Right lobe of liver (tissue), 6 donors: Measurements from ENCODE around the gene DAO. TPM values are rescaled to one million over a fixed set of nuclear protein-coding genes. Genes with fewer than 3 reads are reported as not detected.

Experiments
- ATAC-seq, 4 donors: fragments of 200-7000 bp; cut with Tn5 transposase; one replicate each; pipeline ENCODE4 v1.9.1; 2020; ENCODE audit warnings: mild to moderate bottlenecking in 4 of 4, moderate library complexity in 4 of 4
- DNase-seq, 3 donors: peaks; one replicate each; pipeline ENCODE4 v3.0.0-alpha.2; 2020
- H3K27ac ChIP-seq, 3 donors: fragments of 200-600 bp; one replicate each; pipeline ENCODE4 v1.8.0; 2022
- H3K27me3 ChIP-seq, 2 donors: fragments of 200-600 bp; one replicate each; pipeline ENCODE4 v1.8.0; 2022
- H3K36me3 ChIP-seq, 4 donors: fragments of 200-600 bp; sonication (generic) in 1 of 4; one replicate each; pipeline versions ENCODE4 v1.5.1 to v1.8.0; 2017 to 2022; ENCODE audit warnings: control low read depth in 1 of 4
- H3K4me1 ChIP-seq, 4 donors: fragments of 200-600 bp; sonication (generic) in 1 of 4; one replicate each; pipeline versions ENCODE4 v1.5.1 to v1.8.0; 2017 to 2022; ENCODE audit warnings: control low read depth in 1 of 4
- H3K4me3 ChIP-seq, 3 donors: fragments of 200-600 bp; one replicate each; pipeline ENCODE4 v1.8.0; 2022
- H3K9me3 ChIP-seq, 4 donors: fragments of 200-600 bp; sonication (generic) in 1 of 4; one replicate each; pipeline versions ENCODE4 v1.5.1 to v1.8.0; 2017 to 2022; ENCODE audit warnings: control low read depth in 1 of 4
- POLR2A ChIP-seq: fragments of 450-650 bp; IDR thresholded peaks from one replicate; pipeline ENCODE4 v1.6.1; 2017; ENCODE audit warnings: antibody characterized with exemption, mild to moderate bottlenecking
- WGBS: methylation state at CpG from one replicate; pipeline ENCODE4 v1.1.6; 2018; ENCODE audit warnings: low coverage, low lambda C conversion rate; ENCODE audit not compliant: insufficient coverage; ENCODE audit errors: missing lambda C conversion rate; 5-methylcytosine and 5-hydroxymethylcytosine counted together
- intact Hi-C, 2 donors: fragments of 100-400 bp; cut with DNase I; formaldehyde crosslinking; loops; one replicate each; pipeline versions ENCODE4 v1.11.2 to v1.14.1; 2022
- total RNA-seq, 6 experiments: library from RNA; depleted of rRNA in 2 of 6; stranded (reverse); fragments of >200 nt in 2 of 6; fragmentation: NEBNext Ultra II Directional in 3 of 6; extraction: Animal tissue kit (Norgen Biotek cat#: 25700) in 3 of 6; gene quantifications; one replicate each; pipeline versions ENCODE4 v1.1.0 to v1.2.4, GENCODE V29; 2016 to 2023
- TF ChIP-seq, protein P1 (sequence below), 4 donors: fragments of 200-600 bp in 3 of 4; fragments of 450-650 bp in 1 of 4; IDR thresholded peaks; one replicate each; pipeline versions ENCODE4 v1.5.1 to v1.8.0; 2016 to 2022; ENCODE audit warnings: antibody characterized with exemption in 4 of 4, mild to moderate bottlenecking in 2 of 4
- donor health status: DM: no; HTN: yes; CAD: no.
- donor health status: DM: no; HTN: no; CAD: no.
- donor health status: DM: no; HTN: no; CAD: no.
- donor health status: DM: no; HTN: yes; CAD: no.
- donor health status: DM: no; HTN: yes; CAD: no.

DAO gene
- total RNA-seq, 6 experiments from 2014 or later = 26.7 to 70.2 (median 45.0) TPM

DNA sequence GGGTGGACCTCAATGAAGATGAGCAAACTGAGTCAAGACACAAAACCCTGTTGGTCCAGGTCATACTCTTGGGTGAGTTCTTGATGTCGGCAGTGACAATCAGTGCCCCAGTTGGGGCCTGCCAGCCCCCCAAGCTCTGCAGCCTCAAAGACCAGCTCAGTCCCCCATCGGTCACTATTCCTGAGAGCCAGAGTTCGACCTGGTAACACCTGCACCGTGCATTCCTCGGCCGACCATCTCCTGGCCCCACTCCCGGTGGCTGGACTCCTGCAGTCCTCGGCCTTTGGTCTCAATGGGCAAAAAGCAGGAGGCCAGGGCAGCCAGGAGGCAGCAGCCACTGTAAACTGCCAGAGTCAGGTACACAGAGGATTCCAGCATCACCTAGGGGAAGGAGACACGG lies 32.5 kb downstream of the DAO start:
- H3K4me3 ChIP-seq = no peak overlapping the region
- H3K36me3 ChIP-seq = no peaks in the 10 kb centered on the region
- 80% methylated on average over 4 of the region's 9 CpGs for WGBS
- DNase-seq (no peak), ATAC-seq (no peak)
- TF ChIP-seq POLR2A = no peak
- TF ChIP-seq, protein P1, sequence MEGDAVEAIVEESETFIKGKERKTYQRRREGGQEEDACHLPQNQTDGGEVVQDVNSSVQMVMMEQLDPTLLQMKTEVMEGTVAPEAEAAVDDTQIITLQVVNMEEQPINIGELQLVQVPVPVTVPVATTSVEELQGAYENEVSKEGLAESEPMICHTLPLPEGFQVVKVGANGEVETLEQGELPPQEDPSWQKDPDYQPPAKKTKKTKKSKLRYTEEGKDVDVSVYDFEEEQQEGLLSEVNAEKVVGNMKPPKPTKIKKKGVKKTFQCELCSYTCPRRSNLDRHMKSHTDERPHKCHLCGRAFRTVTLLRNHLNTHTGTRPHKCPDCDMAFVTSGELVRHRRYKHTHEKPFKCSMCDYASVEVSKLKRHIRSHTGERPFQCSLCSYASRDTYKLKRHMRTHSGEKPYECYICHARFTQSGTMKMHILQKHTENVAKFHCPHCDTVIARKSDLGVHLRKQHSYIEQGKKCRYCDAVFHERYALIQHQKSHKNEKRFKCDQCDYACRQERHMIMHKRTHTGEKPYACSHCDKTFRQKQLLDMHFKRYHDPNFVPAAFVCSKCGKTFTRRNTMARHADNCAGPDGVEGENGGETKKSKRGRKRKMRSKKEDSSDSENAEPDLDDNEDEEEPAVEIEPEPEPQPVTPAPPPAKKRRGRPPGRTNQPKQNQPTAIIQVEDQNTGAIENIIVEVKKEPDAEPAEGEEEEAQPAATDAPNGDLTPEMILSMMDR (IDR thresholded peaks at IDR 0.05) = no peak
- intact Hi-C loops = no loop called here
- no peaks in the 10 kb centered on the region for H3K27me3 ChIP-seq
- H3K4me1 ChIP-seq = no peaks in the 10 kb centered on the region
- no peaks in the 10 kb centered on the region for H3K9me3 ChIP-seq
- no peak overlapping the region for H3K27ac ChIP-seq

DNA sequence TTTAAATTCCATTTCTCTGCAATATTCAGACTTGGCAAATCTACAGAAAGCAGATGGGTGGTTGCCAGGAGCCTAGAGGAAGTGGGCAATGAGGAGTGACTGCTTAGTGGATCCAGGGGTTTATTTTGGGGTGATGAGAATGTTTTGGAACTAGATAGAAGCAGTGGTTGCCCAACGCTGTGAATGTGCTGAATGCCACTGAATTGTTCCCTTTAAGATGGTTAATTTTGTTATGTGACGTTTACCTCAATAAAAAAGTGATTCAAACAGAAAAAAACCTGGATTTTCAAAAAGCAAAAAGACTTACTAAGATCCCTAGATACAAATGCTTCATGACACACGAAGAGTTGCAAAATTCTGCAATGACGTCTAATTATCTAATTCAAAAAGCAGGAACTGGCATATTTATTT lies 34.2 kb downstream of the DAO start:
- intact Hi-C loops = no loop called here
- TF ChIP-seq, protein P1 (IDR thresholded peaks at IDR 0.05) = no peak
- no peak for TF ChIP-seq POLR2A
- no peaks in the 10 kb centered on the region for H3K27me3 ChIP-seq
- no peaks in the 10 kb centered on the region for H3K4me1 ChIP-seq
- DNase-seq = no peak
- H3K36me3 ChIP-seq = no peaks in the 10 kb centered on the region
- no peak overlapping the region for H3K4me3 ChIP-seq
- ATAC-seq = peak in 2 of 4 donors; percentile 43 to 45
- no peak overlapping the region for H3K27ac ChIP-seq
- H3K9me3 ChIP-seq = no peaks in the 10 kb centered on the region
- 26% methylated on average over 4 of the region's 4 CpGs for WGBS

DNA sequence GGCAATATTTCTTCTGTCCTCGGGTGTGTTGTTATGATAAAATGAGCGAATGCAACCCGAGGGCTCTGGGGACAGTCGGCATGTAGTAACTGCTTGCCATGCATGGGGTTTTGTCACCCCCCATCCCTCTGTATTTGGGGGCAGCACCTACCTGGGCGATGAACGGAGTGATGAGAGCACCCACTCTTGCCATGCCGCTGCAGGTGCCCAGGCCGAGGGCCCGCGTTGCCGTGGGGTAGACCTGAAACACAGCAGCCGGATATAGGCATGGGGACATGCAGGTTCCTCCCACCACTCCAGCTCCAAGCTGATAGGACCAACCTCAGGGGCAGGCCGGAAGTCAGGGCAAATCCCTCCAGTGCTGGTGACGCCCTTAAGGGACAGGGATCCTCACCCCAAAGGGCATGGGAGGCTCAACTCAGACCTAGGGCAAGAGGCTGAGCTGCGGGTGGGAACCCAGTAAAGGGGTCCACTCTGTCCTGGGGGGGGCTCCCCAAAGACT lies 35.8 kb downstream of the DAO start:
- intact Hi-C loops = no loop called here
- ATAC-seq = no peak
- no peak for TF ChIP-seq POLR2A
- TF ChIP-seq, protein P1 (IDR thresholded peaks at IDR 0.05) = no peak

DNA sequence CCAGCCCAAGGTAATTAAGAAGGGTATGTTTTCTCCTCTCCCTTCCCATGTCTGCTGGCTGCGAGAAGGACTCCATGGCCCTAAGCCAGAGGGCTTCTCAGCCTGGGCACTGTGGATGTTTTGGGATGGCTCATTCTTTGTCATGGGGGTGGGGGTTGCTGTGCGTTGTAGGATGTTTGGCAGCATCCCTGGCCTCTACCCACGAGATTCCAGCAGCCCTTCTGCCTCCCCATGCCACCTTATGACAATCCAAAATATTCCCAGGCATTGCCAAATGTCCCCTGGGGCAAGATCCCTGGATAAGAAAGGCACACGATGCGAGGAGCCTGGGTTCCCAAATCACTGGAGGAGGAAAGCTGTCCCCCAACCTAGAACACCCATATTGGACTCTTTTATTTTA lies 36.4 kb downstream of the DAO start:
- WGBS = 53% methylated on average over 3 of the region's 5 CpGs
- Histone ChIP-seq H3K36me3 (no peaks in the 10 kb centered on the region), H3K27ac (no peak overlapping the region), H3K9me3 (no peaks in the 10 kb centered on the region), H3K4me3 (no peak overlapping the region), H3K4me1 (no peaks in the 10 kb centered on the region), H3K27me3 (no peaks in the 10 kb centered on the region)
- no peak for TF ChIP-seq POLR2A
- TF ChIP-seq, protein P1 (IDR thresholded peaks at IDR 0.05) = no peak
- intact Hi-C loops = no loop called here
- DNase-seq (no peak), ATAC-seq (no peak)

More for the DNA sequence above, 35.8 kb downstream of the DAO start:
- no peaks in the 10 kb centered on the region for H3K27me3 ChIP-seq
- no peak overlapping the region for H3K27ac ChIP-seq
- no peaks in the 10 kb centered on the region for H3K9me3 ChIP-seq
- H3K36me3 ChIP-seq = no peaks in the 10 kb centered on the region
- 91% methylated on average over 10 of the region's 15 CpGs for WGBS
- no peaks in the 10 kb centered on the region for H3K4me1 ChIP-seq
- no peak overlapping the region for H3K4me3 ChIP-seq
- no peak for DNase-seq

DNA sequence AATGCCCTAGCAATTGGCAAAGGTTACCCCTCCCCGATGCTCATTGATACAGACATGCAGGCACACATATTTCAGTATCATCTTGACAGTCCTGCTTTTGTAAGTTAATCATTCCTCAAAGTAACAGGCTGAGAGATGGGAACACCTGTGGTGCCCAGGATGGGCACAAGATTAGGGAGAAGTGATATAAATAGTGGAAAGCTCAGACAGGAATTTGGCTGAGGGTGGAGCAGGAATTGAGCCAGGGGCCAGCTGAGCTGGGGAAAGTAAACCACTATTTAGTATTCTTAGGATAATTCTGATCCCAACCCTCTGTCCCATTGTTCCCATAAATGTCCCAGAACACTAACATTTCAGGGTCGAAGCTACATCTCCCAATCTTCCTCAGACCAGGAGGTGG lies 38.3 kb downstream of the DAO start:
- ATAC-seq (no peak), DNase-seq (no peak)
- Histone ChIP-seq H3K9me3 (no peaks in the 10 kb centered on the region), H3K4me3 (no peak overlapping the region), H3K27ac (no peak overlapping the region), H3K27me3 (no peaks in the 10 kb centered on the region), H3K4me1 (peaks cover 0 to 9% (median 0%) of the 10 kb centered on the region in 4 donors), H3K36me3 (no peaks in the 10 kb centered on the region)
- TF ChIP-seq, protein P1 (IDR thresholded peaks at IDR 0.05) = no peak
- TF ChIP-seq POLR2A = no peak
- 67% methylated on average over 2 of the region's 2 CpGs for WGBS
- intact Hi-C loops = no loop called here
